ENCODE measurements around the gene HDAC8.

- TF ChIP-seq POLR2AphosphoS5 (IDR thresholded peaks at IDR 0.05; ENCODE audit: low read depth, low read length) (no peak), REST (IDR thresholded peaks at IDR 0.05; ENCODE audit: insufficient read depth in 1 of 2, low read depth in 2 of 2, low read length in 2 of 2) (no peak), TAF1 (IDR thresholded peaks at IDR 0.05; ENCODE audit: borderline replicate concordance, insufficient read depth, low read length) (no peak), SIN3A (IDR thresholded peaks at IDR 0.05; ENCODE audit: borderline replicate concordance, insufficient read depth, low read length) (no peak)
These were observed 48.5 kb upstream of the HDAC8 start for GRCh38 chrX:72621163-72621562.

All from PFSK-1 (cell line).